Measurements from ENCODE around the gene FAP.

Gene FAP

DNA sequence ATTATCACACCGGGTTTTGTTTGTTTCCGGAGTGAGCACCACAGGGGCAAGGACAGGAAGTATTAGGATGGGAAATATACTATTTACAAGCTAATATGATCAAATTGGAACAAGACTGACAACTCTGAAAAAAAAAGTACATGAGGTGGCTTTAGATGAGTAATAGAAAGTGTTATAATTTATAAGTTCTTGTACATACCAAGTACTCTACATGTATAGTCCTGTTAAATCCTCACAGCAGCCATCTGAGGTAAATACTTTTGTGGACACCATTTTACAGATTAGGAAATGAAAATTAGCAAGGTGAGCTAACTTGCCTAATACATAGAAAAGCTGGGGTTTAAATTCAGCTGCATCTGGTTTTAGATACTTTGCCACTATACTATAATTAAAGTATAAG is 11.2 kb downstream of the FAP start:
- Histone ChIP-seq H3K36me3 (replicated peaks) (no peaks in the 10 kb centered on the region), H3K4me3 (no peak overlapping the region), H3K9me3 (no peaks in the 10 kb centered on the region), H3K4me1 (no peaks in the 10 kb centered on the region; the same call in 1 of the 2 replicates), H3K27me3 (ENCODE audit: low read depth) (no peaks in the 10 kb centered on the region)
- in situ Hi-C loops (cut with MboI; ENCODE audit: low sequenced_read_pairs) = no loop called here
- DNase-seq (ENCODE audit: low spot score in 2 of 2) = no peak

DNA sequence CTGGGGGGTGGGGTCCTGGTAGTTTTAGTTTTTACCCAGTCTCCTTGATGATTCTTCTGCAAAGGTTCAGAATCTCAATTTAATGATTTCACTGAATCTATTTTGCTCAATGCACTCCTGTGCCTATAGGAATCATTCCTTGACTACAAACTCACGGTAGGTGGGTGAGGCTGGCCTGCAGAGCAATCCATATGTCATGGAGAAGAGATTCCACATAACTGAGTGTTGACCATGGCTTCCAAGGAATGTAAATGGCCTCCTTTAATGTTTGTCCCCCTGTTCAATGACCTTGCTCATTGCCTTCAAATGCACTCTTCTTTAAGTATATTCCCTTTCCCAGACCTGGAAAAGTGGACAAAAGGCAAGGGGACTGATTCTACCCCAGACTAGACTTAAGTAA is 12.5 kb downstream of the FAP start:
- Histone ChIP-seq H3K36me3 (replicated peaks) (no peaks in the 10 kb centered on the region), H3K9me3 (no peaks in the 10 kb centered on the region), H3K4me1 (no peaks in the 10 kb centered on the region; the same call in 1 of the 2 replicates), H3K4me3 (no peak overlapping the region), H3K27me3 (ENCODE audit: low read depth) (no peaks in the 10 kb centered on the region)
- in situ Hi-C loops (cut with MboI; ENCODE audit: low sequenced_read_pairs) = no loop called here
- no peak for DNase-seq (ENCODE audit: low spot score in 2 of 2)

DNA sequence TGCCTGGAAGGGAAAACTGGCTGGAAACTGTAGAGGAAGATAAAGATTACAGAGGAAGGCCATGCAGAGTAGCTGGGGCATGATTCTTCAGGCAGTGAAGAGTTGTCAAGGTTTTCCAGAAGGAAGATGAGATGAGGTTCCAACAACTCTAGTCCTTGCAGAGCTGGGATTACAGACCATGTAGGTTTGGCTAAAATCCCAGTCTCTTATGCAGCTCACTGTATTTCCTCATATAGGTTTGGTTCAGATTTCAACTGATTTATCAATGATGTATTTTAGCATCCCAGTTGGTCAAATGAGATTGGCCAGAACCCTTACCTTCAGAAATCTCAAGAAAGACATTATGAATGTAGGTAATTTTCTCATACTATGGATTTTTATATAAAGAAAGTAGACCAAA is 16.4 kb downstream of the FAP start:
- peaks cover 5% of the 10 kb centered on the region; the same call in 1 of the 2 replicates for H3K27me3 ChIP-seq (ENCODE audit: low read depth)
- no peak for DNase-seq (ENCODE audit: low spot score in 2 of 2)

DNA sequence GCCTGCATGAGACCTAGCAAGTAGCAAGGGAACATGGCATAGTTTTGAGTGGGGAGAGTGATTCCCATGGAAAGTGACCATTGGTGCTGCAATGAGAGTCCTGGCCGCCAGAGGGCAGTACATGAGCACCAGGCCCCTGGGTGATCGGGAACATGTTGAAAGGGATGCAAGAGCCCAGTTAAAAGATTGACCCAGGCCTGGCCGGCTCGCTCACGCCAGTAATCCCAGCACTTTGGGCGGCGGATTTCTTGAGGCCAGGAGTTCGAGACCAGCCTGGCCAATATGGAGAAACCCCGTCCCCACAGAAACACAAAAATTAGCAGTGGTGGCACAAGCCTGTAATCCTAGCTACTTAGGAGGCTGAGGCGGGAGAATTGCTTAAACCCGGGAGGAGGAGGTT is 22.2 kb downstream of the FAP start:
- no peak overlapping the region for H3K4me3 ChIP-seq
- in situ Hi-C loops (cut with MboI; ENCODE audit: low sequenced_read_pairs) = loop anchor here (5.0 kb wide), 1 partner anchor 76 kb away; no protein-coding TSS in a partner anchor
- no peaks in the 10 kb centered on the region for H3K36me3 ChIP-seq (replicated peaks)
- H3K27me3 ChIP-seq (ENCODE audit: low read depth) = peaks cover 5% of the 10 kb centered on the region; the same call in 1 of the 2 replicates
- no peaks in the 10 kb centered on the region for H3K4me1 ChIP-seq
- no peaks in the 10 kb centered on the region for H3K9me3 ChIP-seq
- peak; percentile 63 to 81 for DNase-seq (ENCODE audit: low spot score in 2 of 2)

More for the DNA sequence above, 16.4 kb downstream of the FAP start:
- no peaks in the 10 kb centered on the region for H3K9me3 ChIP-seq
- H3K36me3 ChIP-seq (replicated peaks) = no peaks in the 10 kb centered on the region
- in situ Hi-C loops (cut with MboI; ENCODE audit: low sequenced_read_pairs) = no loop called here
- no peaks in the 10 kb centered on the region for H3K4me1 ChIP-seq
- no peak overlapping the region for H3K4me3 ChIP-seq

DNA sequence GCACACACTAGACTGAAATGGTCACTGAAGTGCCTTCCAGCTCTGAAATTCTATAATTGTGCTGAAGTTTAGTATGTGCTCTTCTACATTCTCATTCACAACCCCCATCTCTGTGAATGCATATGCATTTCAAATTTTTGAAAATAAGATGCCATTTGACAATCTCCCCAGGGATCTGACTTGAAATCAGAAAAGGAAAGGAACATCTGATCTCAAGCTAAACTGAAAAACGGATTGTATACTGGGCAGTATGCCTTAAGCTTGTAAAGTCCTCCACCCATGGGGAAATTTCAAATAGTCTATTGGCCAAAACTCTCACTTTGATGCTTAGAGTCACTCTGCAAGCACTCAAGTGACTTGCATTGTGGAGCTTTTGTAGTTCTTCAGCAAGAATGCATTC is 22.9 kb downstream of the FAP start:
- Histone ChIP-seq H3K36me3 (replicated peaks) (no peaks in the 10 kb centered on the region), H3K9me3 (no peaks in the 10 kb centered on the region; the same call in 1 of the 2 replicates), H3K4me1 (no peaks in the 10 kb centered on the region), H3K4me3 (no peak overlapping the region), H3K27me3 (ENCODE audit: low read depth) (peaks cover 5% of the 10 kb centered on the region; the same call in 1 of the 2 replicates)
- in situ Hi-C loops (cut with MboI; ENCODE audit: low sequenced_read_pairs) = loop anchor here (5.0 kb wide), 1 partner anchor 77 kb away; no protein-coding TSS in a partner anchor
- DNase-seq (ENCODE audit: low spot score in 2 of 2) = no peak

DNA sequence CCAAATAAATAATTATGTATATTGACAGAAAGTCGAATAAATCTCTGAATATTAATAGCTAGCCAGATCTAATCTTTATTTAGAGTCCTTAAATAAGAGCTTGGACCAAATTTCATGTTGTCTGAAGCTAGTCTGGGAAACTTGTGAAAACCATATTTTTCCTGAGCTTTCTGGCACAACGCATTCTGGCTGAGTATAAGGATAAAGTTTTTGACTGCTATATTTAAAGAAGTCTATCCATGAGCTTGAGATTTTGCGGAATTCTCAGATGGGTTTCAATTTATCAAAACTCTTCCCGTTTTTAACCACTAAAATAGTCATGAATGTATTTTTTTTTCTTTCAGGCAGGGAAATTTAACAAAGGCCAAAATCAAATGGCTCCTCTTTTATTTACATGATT is 23.8 kb downstream of the FAP start:
- Histone ChIP-seq H3K4me3 (no peak overlapping the region), H3K9me3 (no peaks in the 10 kb centered on the region; the same call in 1 of the 2 replicates), H3K4me1 (no peaks in the 10 kb centered on the region), H3K36me3 (replicated peaks) (no peaks in the 10 kb centered on the region), H3K27me3 (ENCODE audit: low read depth) (peaks cover 5% of the 10 kb centered on the region; the same call in 1 of the 2 replicates)
- in situ Hi-C loops (cut with MboI; ENCODE audit: low sequenced_read_pairs) = no loop called here
- DNase-seq (ENCODE audit: low spot score in 2 of 2) = no peak

DNA sequence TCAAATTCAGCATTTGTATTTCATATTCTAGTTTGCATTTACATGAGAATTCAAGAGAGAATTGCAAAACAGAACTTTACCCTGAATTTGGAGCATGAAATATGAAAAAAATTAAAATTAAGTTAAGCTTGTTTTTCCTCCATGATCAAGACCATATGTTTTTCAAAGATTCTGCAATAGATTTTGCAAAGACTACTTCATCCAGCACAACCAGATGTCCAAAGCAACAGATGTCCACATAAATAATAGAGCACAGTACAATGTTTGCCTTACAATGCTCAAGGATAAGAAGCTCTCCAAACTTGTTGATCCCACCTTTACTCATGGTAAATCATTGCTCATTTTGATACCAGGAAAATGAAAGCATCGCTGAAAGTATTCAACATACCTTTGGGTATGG is 25.6 kb downstream of the FAP start:
- no peak for DNase-seq (ENCODE audit: low spot score in 2 of 2)
- Histone ChIP-seq H3K9me3 (no peaks in the 10 kb centered on the region; the same call in 1 of the 2 replicates), H3K27me3 (ENCODE audit: low read depth) (no peaks in the 10 kb centered on the region), H3K36me3 (replicated peaks) (no peaks in the 10 kb centered on the region), H3K4me3 (no peak overlapping the region), H3K4me1 (0 out of 2 replicates have a peak, but pooled peaks cover 2% of the 10 kb centered on the region)
- in situ Hi-C loops (cut with MboI; ENCODE audit: low sequenced_read_pairs) = no loop called here

DNA sequence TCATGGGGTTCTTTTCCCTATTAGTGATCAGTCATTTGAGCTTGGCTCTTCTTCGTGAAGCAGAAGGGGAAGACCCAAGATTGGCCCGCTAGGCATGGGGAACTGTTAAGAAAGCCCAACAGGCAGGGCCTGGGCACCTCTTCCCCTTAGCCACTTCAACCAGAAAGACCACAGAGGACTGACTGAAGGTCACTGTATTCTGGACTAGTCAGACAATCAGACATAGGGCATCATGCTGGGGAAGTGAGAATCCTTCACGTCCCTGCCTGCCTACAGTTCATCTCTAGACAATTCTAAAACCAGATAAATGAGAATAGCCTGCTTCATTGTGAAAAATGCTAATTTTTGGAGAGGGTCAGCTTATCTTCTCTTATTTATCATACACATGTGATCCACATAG is 28.1 kb downstream of the FAP start:
- in situ Hi-C loops (cut with MboI; ENCODE audit: low sequenced_read_pairs) = no loop called here
- Histone ChIP-seq H3K36me3 (replicated peaks) (no peaks in the 10 kb centered on the region), H3K4me1 (0 out of 2 replicates have a peak, but pooled peaks cover 2% of the 10 kb centered on the region), H3K4me3 (no peak overlapping the region), H3K9me3 (no peaks in the 10 kb centered on the region; the same call in 1 of the 2 replicates), H3K27me3 (ENCODE audit: low read depth) (no peaks in the 10 kb centered on the region)
- no peak for DNase-seq (ENCODE audit: low spot score in 2 of 2)

DNA sequence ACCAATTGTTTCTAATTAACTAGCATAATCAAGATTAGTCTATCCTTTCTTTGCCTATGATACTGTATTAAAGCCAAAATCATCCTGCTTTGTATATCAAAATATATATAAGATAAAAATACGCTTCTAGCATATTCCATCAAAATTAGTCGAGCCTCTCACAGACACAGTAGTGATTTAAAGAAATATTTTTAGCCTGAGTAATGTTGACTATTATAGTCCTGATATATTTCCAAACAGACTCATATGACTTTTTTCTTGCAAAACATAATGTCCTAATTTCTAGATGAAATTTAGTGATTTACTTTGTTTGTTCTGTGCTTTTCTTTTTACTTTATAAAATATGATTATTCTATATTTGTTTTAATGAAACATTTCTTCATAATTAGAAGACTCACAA is 30.9 kb downstream of the FAP start:
- in situ Hi-C loops (cut with MboI; ENCODE audit: low sequenced_read_pairs) = no loop called here
- Histone ChIP-seq H3K4me1 (0 out of 2 replicates have a peak, but pooled peaks cover 2% of the 10 kb centered on the region), H3K9me3 (no peaks in the 10 kb centered on the region; the same call in 1 of the 2 replicates), H3K36me3 (replicated peaks) (no peaks in the 10 kb centered on the region), H3K4me3 (no peak overlapping the region), H3K27me3 (ENCODE audit: low read depth) (no peaks in the 10 kb centered on the region)
- DNase-seq (ENCODE audit: low spot score in 2 of 2) = no peak

DNA sequence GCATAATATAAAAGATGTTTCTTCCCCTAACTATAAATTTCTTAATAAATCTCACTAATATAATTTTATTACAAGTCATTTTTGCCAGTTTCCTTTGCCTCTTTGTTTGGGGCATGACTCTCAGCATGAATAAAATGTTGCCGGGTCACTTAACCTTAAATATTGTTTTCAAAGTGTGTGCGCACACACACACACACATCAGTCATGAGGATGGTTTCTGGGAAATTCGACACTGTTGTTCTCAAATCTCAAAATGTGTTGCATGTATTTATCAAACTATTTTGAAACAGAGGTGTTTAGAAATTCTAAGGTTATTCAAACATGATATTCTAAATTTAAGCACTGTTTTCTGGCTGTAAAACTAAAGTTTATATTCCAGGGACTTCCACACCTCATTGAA is 31.5 kb downstream of the FAP start:
- in situ Hi-C loops (cut with MboI; ENCODE audit: low sequenced_read_pairs) = no loop called here

DNA sequence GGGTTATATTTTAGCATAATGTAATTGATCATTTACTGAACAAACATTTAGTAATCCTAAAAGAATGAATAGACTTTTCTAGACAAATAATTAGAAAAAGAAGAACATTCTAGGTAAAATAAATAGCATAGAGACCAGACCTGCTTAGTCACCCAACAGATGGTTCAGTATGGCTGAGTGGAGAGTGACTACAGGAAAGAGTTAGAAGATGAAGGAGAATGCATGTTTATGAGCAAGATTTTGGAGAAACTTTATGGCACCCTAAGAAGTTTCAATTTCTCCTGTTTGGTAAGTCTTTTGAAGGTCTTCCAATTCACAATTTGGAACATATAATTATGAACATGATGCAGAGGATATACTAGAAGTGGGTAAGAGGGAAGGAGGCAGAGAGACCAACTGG is 32.9 kb downstream of the FAP start:
- no peak overlapping the region for H3K4me3 ChIP-seq
- no peaks in the 10 kb centered on the region for H3K27me3 ChIP-seq (ENCODE audit: low read depth)
- no peaks in the 10 kb centered on the region for H3K36me3 ChIP-seq (replicated peaks)
- H3K9me3 ChIP-seq = no peaks in the 10 kb centered on the region
- no peak for DNase-seq (ENCODE audit: low spot score in 2 of 2)
- 0 out of 2 replicates have a peak, but pooled peaks cover 2% of the 10 kb centered on the region for H3K4me1 ChIP-seq
- in situ Hi-C loops (cut with MboI; ENCODE audit: low sequenced_read_pairs) = no loop called here

More for the DNA sequence above, 31.5 kb downstream of the FAP start:
- Histone ChIP-seq H3K9me3 (no peaks in the 10 kb centered on the region; the same call in 1 of the 2 replicates), H3K27me3 (ENCODE audit: low read depth) (no peaks in the 10 kb centered on the region), H3K4me1 (0 out of 2 replicates have a peak, but pooled peaks cover 2% of the 10 kb centered on the region), H3K4me3 (no peak overlapping the region), H3K36me3 (replicated peaks) (no peaks in the 10 kb centered on the region)
- no peak for DNase-seq (ENCODE audit: low spot score in 2 of 2)

DNA sequence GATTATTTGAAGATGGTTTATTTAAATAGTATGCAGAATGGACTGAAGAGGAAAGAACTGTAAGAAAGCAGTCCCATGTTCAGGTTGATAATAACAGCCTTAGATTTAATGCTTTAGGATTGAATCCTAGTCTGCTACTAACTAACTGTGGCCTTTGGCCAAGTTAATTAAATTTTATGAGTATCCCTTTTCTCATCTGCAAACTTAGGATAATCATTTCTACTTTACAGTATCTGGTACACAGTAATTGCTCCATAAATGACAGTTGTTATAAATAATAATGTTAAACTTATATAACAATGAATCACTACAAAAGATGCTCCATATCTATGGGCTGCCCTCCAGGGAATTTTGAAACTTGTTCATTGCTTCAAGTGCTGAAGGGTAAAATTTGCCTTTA is 41.0 kb downstream of the FAP start:
- no peak for DNase-seq (ENCODE audit: low spot score in 2 of 2)
- Histone ChIP-seq H3K27me3 (ENCODE audit: low read depth) (0 out of 2 replicates have a peak, but pooled peaks cover 5% of the 10 kb centered on the region), H3K4me1 (no peaks in the 10 kb centered on the region), H3K4me3 (no peak overlapping the region), H3K9me3 (no peaks in the 10 kb centered on the region), H3K36me3 (replicated peaks) (no peaks in the 10 kb centered on the region)
- in situ Hi-C loops (cut with MboI; ENCODE audit: low sequenced_read_pairs) = no loop called here

DNA sequence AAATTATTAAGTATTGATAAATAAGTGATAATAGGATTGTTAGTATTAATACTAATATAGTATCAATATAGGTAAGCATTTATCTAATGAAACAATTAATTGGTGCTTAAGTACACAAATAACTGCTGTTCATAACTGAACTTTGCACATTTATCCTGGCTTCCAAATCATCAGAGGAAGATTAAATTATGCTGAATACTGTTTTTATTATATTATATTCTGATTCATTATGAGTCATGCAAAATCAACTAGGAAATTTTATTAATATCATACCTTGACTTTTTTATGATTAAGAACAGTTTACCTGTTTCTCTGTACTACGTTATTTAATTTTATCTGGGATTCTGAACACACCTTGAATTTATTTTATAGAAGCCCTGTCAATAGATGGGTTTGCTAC is 42.6 kb downstream of the FAP start:
- Histone ChIP-seq H3K27me3 (ENCODE audit: low read depth) (0 out of 2 replicates have a peak, but pooled peaks cover 5% of the 10 kb centered on the region), H3K9me3 (no peaks in the 10 kb centered on the region), H3K4me3 (no peak overlapping the region), H3K4me1 (no peaks in the 10 kb centered on the region), H3K36me3 (replicated peaks) (no peaks in the 10 kb centered on the region)
- no peak for DNase-seq (ENCODE audit: low spot score in 2 of 2)
- in situ Hi-C loops (cut with MboI; ENCODE audit: low sequenced_read_pairs) = no loop called here

DNA sequence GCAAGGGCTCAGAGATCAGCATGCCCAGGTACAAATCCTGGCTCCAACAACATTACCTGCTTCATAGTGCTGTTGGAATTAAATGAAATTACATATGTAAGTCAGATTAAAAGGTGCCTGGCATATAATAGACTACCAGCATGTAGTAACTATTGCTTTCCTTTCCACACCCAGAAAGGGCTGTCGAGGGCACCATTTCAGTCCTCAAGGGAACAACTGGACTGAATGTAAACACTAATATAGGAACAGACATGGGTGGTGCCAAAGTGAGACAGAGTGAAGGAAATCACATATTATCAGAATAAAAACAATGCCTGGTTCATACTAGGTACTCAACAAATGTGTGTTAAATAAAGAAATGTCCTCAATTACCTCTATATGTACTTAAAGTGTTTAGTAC is 43.3 kb downstream of the FAP start:
- in situ Hi-C loops (cut with MboI; ENCODE audit: low sequenced_read_pairs) = no loop called here
- 0 out of 2 replicates have a peak, but pooled peaks cover 5% of the 10 kb centered on the region for H3K27me3 ChIP-seq (ENCODE audit: low read depth)
- DNase-seq (ENCODE audit: low spot score in 2 of 2) = no peak
- no peaks in the 10 kb centered on the region for H3K4me1 ChIP-seq
- H3K9me3 ChIP-seq = no peaks in the 10 kb centered on the region
- no peaks in the 10 kb centered on the region for H3K36me3 ChIP-seq (replicated peaks)
- H3K4me3 ChIP-seq = no peak overlapping the region

DNA sequence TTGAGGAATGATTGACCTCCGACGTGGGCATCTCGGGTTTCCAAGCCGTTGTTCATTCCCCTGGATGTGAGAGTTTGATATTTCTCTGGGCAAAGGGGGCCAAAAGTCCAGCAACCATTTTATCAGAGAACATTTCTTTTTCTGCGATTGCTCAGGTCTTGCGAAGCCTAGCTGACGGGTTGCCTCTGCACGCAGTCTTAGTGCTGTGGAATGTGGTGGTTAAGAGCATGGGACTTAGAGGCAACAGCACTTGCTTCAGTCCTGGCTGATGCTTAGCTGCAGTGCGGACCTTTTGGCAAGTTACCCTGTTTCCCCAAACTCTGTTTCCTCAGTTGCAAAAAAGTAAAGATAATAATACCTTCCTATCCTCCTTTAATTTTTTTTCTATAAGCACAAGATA is 45.0 kb downstream of the FAP start:
- no peaks in the 10 kb centered on the region for H3K36me3 ChIP-seq (replicated peaks)
- no peaks in the 10 kb centered on the region for H3K9me3 ChIP-seq
- no peaks in the 10 kb centered on the region for H3K4me1 ChIP-seq
- in situ Hi-C loops (cut with MboI; ENCODE audit: low sequenced_read_pairs) = no loop called here
- H3K4me3 ChIP-seq = no peak overlapping the region
- 0 out of 2 replicates have a peak, but pooled peaks cover 5% of the 10 kb centered on the region for H3K27me3 ChIP-seq (ENCODE audit: low read depth)
- DNase-seq (ENCODE audit: low spot score in 2 of 2) = no peak
